Measurements from ENCODE around the gene GALNT1.
"Not testable (repeated sequence)": the region's sequence is repeated elsewhere in the genome, so short reads cannot be mapped to it uniquely, and the experiment has no call there.

The GALNT1 gene

GRCh38 chr18:35576240-35576845, 5.2 kb upstream of the GALNT1 start:
- not testable (repeated sequence) for H3K4me3 Mint-ChIP-seq; H3K27ac Mint-ChIP-seq; H3K36me3 Mint-ChIP-seq; H3K9me3 Mint-ChIP-seq (ENCODE audit: low read depth); H3K27me3 Mint-ChIP-seq
- H3K4me1 Mint-ChIP-seq (ENCODE audit: low read depth), result peaks cover 29% of the 10 kb centered on the region

GRCh38 chr18:35577045-35577848, 4.3 kb upstream of the GALNT1 start:
- Mint-ChIP-seq H3K9me3 (ENCODE audit: low read depth) (no peaks in the 10 kb centered on the region), H3K4me3 (no peak overlapping the region), H3K27ac (no peak overlapping the region), H3K4me1 (ENCODE audit: low read depth) (peaks cover 30% of the 10 kb centered on the region), H3K27me3 (peaks cover 1% of the 10 kb centered on the region), H3K36me3 (no peaks in the 10 kb centered on the region)

- Mint-ChIP-seq H3K27ac (no peak overlapping the region), H3K9me3 (ENCODE audit: low read depth) (no peaks in the 10 kb centered on the region), H3K36me3 (no peaks in the 10 kb centered on the region), H3K4me1 (ENCODE audit: low read depth) (peaks cover 34% of the 10 kb centered on the region), H3K27me3 (peaks cover 1% of the 10 kb centered on the region), H3K4me3 (no peak overlapping the region)
Measured at GRCh38 chr18:35578481-35578880, 3.1 kb upstream of the GALNT1 start.

GRCh38 chr18:35578936-35579335, 2.6 kb upstream of the GALNT1 start:
- peaks cover 33% of the 10 kb centered on the region for H3K4me1 Mint-ChIP-seq (ENCODE audit: low read depth)
- H3K27me3 Mint-ChIP-seq, result peaks cover 1% of the 10 kb centered on the region
- no peaks in the 10 kb centered on the region for H3K36me3 Mint-ChIP-seq
- no peak overlapping the region for H3K4me3 Mint-ChIP-seq
- no peaks in the 10 kb centered on the region for H3K9me3 Mint-ChIP-seq (ENCODE audit: low read depth)
- H3K27ac Mint-ChIP-seq, result no peak overlapping the region

- Mint-ChIP-seq H3K36me3 (no peaks in the 10 kb centered on the region), H3K9me3 (ENCODE audit: low read depth) (peaks cover 6% of the 10 kb centered on the region), H3K27me3 (peaks cover 1% of the 10 kb centered on the region), H3K4me1 (ENCODE audit: low read depth) (peaks cover 44% of the 10 kb centered on the region), H3K4me3 (peak overlapping the region; percentile 74), H3K27ac (no peak overlapping the region)
Measured at GRCh38 chr18:35580701-35581539, 620 bp upstream of the GALNT1 start.

DNA sequence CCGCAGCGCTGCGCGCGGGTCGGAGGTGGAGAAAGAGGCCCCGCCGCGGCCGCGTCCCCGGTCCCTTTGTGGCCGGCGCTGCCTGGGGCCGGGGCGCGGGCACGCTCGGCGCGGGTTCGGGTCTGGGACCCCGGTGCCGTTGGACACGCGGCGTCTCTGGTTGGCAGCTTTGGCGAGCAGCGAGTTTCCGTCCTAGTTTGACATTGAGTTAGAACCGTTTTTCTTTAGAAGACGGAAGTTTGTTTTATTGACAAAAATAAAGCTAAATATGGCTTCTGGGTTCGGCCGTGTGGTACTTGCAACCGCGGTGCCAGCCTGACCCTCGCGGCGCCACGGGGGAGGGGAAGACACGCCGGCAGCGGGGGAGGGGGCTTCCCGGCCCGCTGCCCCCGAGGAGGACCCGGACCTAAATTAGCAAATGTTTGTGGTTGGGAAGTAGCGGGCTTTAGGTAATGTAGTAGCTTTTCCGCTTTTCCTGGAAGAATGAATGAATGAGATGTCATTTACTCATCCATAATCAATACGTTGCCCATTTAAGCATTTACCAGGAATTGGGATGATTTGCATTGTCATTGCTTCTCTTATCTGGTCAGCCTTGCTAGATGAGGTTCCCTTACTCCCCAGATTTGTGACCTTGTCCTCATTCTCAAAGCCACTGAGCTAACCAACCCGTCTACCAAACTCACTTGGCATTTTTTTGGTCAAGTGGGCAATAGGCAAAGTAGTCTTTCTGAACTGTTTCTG, 530 bp downstream of the GALNT1 start:
- H3K4me3 Mint-ChIP-seq, result peak overlapping the region; percentile 92
- peak overlapping the region; percentile 90 for H3K27ac Mint-ChIP-seq
- H3K4me1 Mint-ChIP-seq (ENCODE audit: low read depth), result peaks cover 45% of the 10 kb centered on the region
- no peaks in the 10 kb centered on the region for H3K36me3 Mint-ChIP-seq
- peaks cover 1% of the 10 kb centered on the region for H3K27me3 Mint-ChIP-seq
- H3K9me3 Mint-ChIP-seq (ENCODE audit: low read depth), result peaks cover 6% of the 10 kb centered on the region

DNA sequence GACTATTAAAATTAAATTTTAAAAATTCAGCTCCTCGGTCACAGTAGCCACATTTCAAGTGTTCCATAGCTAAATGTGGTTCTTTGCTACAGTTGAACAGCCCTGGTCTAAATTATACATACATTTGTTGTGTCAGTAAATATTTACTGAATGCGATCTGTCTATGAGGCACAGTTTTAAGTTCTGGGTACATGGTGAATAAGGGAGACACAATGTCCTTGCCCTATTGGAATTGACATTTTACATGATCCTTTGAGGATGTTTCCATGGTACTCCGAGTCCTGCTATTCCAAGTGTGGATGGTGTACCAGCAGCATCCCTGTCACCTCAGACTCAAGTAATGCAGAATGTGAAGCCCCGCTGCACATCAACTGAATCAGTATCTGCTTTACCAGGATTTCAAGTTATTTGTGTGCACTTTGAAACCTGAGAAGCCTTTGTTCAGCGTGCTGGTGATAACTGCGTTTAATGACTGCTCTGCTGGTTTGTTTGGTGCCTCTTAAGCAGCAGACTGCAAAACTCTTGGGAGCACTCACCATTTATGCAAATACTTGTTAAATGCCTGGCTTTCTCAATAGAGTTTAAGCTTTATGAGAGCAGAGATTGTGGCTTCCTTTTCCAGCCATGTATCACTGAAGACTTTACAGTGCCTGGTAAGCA, 1.5 kb downstream of the GALNT1 start:
- Mint-ChIP-seq H3K27me3 (peaks cover 1% of the 10 kb centered on the region), H3K36me3 (no peaks in the 10 kb centered on the region), H3K27ac (peak overlapping the region; percentile 90), H3K4me3 (peak overlapping the region; percentile 92), H3K9me3 (ENCODE audit: low read depth) (peaks cover 12% of the 10 kb centered on the region), H3K4me1 (ENCODE audit: low read depth) (peaks cover 47% of the 10 kb centered on the region)

DNA sequence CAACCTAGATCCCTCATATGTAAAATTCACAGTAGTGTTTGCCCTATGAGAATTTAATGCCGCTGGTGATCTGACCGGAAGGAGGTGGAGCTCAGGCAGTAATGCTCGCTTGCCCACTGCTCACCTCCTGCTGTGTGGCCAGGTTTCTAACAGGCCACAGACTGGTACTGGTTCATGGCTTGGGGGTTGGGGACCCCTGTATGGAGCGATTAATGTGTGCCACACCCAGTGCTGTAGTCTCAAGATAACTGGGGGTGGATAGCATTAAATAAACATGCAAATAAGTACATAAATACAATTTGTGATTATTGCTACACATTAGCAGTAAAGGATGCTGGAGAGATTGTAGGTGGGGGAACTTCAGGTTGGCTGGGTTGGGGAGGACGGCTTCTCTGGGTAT, 3.2 kb downstream of the GALNT1 start:
- H3K36me3 Mint-ChIP-seq, result no peaks in the 10 kb centered on the region
- H3K27me3 Mint-ChIP-seq, result no peaks in the 10 kb centered on the region
- no peak overlapping the region for H3K4me3 Mint-ChIP-seq
- peaks cover 61% of the 10 kb centered on the region for H3K4me1 Mint-ChIP-seq (ENCODE audit: low read depth)
- H3K9me3 Mint-ChIP-seq (ENCODE audit: low read depth), result peaks cover 19% of the 10 kb centered on the region
- no peak overlapping the region for H3K27ac Mint-ChIP-seq

GRCh38 chr18:35585608-35586007, 4.1 kb downstream of the GALNT1 start:
- no peak overlapping the region for H3K4me3 Mint-ChIP-seq
- H3K36me3 Mint-ChIP-seq, result no peaks in the 10 kb centered on the region
- H3K27me3 Mint-ChIP-seq, result no peaks in the 10 kb centered on the region
- H3K4me1 Mint-ChIP-seq (ENCODE audit: low read depth), result peaks cover 60% of the 10 kb centered on the region
- no peak overlapping the region for H3K27ac Mint-ChIP-seq
- peaks cover 19% of the 10 kb centered on the region for H3K9me3 Mint-ChIP-seq (ENCODE audit: low read depth)

DNA sequence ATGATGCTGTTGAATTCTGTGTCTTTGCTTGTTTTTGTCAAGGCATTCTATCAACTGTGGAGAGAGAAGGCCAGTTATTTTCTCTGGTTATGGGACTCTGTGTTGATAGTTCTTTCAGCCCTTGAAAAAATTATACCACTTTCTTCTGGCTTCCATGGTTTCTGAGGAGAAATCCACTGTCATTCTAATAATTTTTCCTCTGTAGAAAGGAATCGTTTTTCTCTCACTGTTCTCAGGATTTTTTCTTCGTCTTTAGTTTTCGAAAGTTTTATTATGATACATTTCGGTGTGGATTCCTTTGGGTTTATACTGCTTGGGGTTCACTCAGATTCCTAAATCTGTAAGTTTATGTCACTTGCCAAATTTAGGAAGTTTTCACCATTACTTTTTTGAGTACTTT, 6.6 kb downstream of the GALNT1 start:
- no peaks in the 10 kb centered on the region for H3K27me3 Mint-ChIP-seq
- H3K27ac Mint-ChIP-seq, result no peak overlapping the region
- H3K36me3 Mint-ChIP-seq, result no peaks in the 10 kb centered on the region
- H3K4me1 Mint-ChIP-seq (ENCODE audit: low read depth), result peaks cover 49% of the 10 kb centered on the region
- H3K4me3 Mint-ChIP-seq, result no peak overlapping the region
- H3K9me3 Mint-ChIP-seq (ENCODE audit: low read depth), result peaks cover 19% of the 10 kb centered on the region

GRCh38 chr18:35588995-35589394, 7.5 kb downstream of the GALNT1 start:
- Mint-ChIP-seq H3K27ac (peak overlapping the region; percentile 8), H3K4me1 (ENCODE audit: low read depth) (peaks cover 44% of the 10 kb centered on the region), H3K27me3 (no peaks in the 10 kb centered on the region), H3K36me3 (no peaks in the 10 kb centered on the region), H3K4me3 (no peak overlapping the region), H3K9me3 (ENCODE audit: low read depth) (peaks cover 19% of the 10 kb centered on the region)

- no peaks in the 10 kb centered on the region for H3K36me3 Mint-ChIP-seq
- no peaks in the 10 kb centered on the region for H3K27me3 Mint-ChIP-seq
- peaks cover 19% of the 10 kb centered on the region for H3K9me3 Mint-ChIP-seq (ENCODE audit: low read depth)
- peaks cover 46% of the 10 kb centered on the region for H3K4me1 Mint-ChIP-seq (ENCODE audit: low read depth)
- no peak overlapping the region for H3K27ac Mint-ChIP-seq
- H3K4me3 Mint-ChIP-seq, result no peak overlapping the region
Measured at GRCh38 chr18:35589546-35589945, 8.0 kb downstream of the GALNT1 start.

GRCh38 chr18:35590935-35591334, 9.4 kb downstream of the GALNT1 start:
- Mint-ChIP-seq H3K9me3 (ENCODE audit: low read depth) (peaks cover 13% of the 10 kb centered on the region), H3K27ac (no peak overlapping the region), H3K27me3 (no peaks in the 10 kb centered on the region), H3K4me3 (no peak overlapping the region), H3K4me1 (ENCODE audit: low read depth) (peaks cover 44% of the 10 kb centered on the region), H3K36me3 (no peaks in the 10 kb centered on the region)

DNA sequence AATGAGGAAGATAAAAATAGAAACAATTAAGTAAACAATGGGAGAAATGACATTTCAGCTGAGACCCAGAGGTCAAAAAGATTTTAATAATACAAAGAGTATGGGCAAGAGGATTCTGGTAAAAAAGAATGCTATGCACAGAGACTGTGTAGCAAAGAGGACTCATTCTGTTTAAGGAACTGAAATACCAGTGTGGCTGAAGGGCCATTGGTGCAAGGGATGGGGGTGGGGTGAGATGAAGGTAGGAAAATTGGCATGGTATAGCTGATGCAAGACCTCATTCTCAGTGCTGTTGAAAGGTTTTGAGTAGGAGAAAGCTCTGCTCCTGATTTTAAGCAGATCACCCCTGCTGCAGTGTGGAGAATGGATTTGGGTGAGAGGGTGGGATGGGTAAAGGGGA, 10.8 kb downstream of the GALNT1 start:
- Mint-ChIP-seq H3K4me1 (ENCODE audit: low read depth) (peaks cover 43% of the 10 kb centered on the region), H3K9me3 (ENCODE audit: low read depth) (peaks cover 11% of the 10 kb centered on the region), H3K27me3 (no peaks in the 10 kb centered on the region), H3K27ac (no peak overlapping the region), H3K4me3 (no peak overlapping the region), H3K36me3 (no peaks in the 10 kb centered on the region)
